ENCODE data around the gene RNF19B. TPM values are rescaled to one million over a fixed set of nuclear protein-coding genes. Genes with fewer than 3 reads are reported as not detected.
A peak's percentile ranks its signal among the peaks of the same experiment; 100 is the strongest.

RNF19B gene
- total RNA-seq, 1 experiment from 2014 or later = 15.0 TPM

- Mint-ChIP-seq H3K4me1 (peaks cover 23 to 34% of the 10 kb centered on the region in 2 experiments), H3K27ac (no peak overlapping the region), H3K9me3 (peaks cover 5 to 9% of the 10 kb centered on the region in 2 experiments; a peak in 4 of 5 replicates), H3K27me3 (ENCODE audit: low read depth) (peaks cover 79% of the 10 kb centered on the region), H3K4me3 (peak overlapping the region in 1 of 2 experiments; percentile 30; a peak in 1 of 5 replicates), H3K36me3 (ENCODE audit: insufficient read depth in 1 of 3, low read depth in 3 of 3) (no peaks in the 10 kb centered on the region)
- Histone ChIP-seq H3K23ac (ENCODE audit: insufficient read length, low read depth, low read length) (no peak overlapping the region), H3K4me2 (ENCODE audit: insufficient read depth, insufficient read length, low read length) (no peak overlapping the region), H4K91ac (ENCODE audit: insufficient read length, low read depth, low read length) (no peak overlapping the region), H3K18ac (ENCODE audit: insufficient read length, low read depth, low read length) (no peak overlapping the region), H3K27me3 (ENCODE audit: insufficient read depth, low read length) (peaks cover 20% of the 10 kb centered on the region; the same call in 1 of the 2 replicates), H2BK120ac (ENCODE audit: low read depth, low read length, poor library complexity, severe bottlenecking) (no peak overlapping the region), H4K5ac (ENCODE audit: insufficient read length, low read depth, low read length) (no peak overlapping the region), H3K4ac (ENCODE audit: low read depth, low read length) (no peak overlapping the region), H3K9me3 (ENCODE audit: control insufficient read depth, low read depth, low read length) (no peaks in the 10 kb centered on the region), H3K4me1 (ENCODE audit: insufficient read depth, low read length) (no peaks in the 10 kb centered on the region), H3K79me2 (ENCODE audit: insufficient read depth, low read length) (no peaks in the 10 kb centered on the region), H2BK15ac (ENCODE audit: low read depth, low read length) (no peak overlapping the region), H3K79me1 (ENCODE audit: insufficient read depth, low read depth, low read length, poor library complexity, severe bottlenecking) (no peaks in the 10 kb centered on the region), H2BK5ac (ENCODE audit: insufficient read length, low read length) (no peak overlapping the region), H3K9ac (ENCODE audit: extremely low read depth, insufficient read length, low read length) (no peak overlapping the region), H2BK20ac (ENCODE audit: low read depth, low read length, poor library complexity, severe bottlenecking) (no peak overlapping the region), H3K23me2 (ENCODE audit: insufficient read length, low read depth, low read length, poor library complexity, severe bottlenecking) (peaks cover 12% of the 10 kb centered on the region), H2BK12ac (ENCODE audit: insufficient read length, low read depth, low read length) (no peak overlapping the region), H3T11ph (ENCODE audit: low read length) (no peak overlapping the region), H3K56ac (ENCODE audit: insufficient read length, low read depth, low read length) (no peak overlapping the region), H3K27ac (ENCODE audit: insufficient read length, low read depth, low read length) (no peak overlapping the region), H4K8ac (replicated peaks; ENCODE audit: insufficient read length, low read depth, low read length) (no peak overlapping the region), H4K20me1 (ENCODE audit: control insufficient read depth, insufficient read depth, insufficient read length) (no peaks in the 10 kb centered on the region), H2AK5ac (ENCODE audit: insufficient read length, low read length) (no peak overlapping the region), H2AFZ (ENCODE audit: low read length) (no peak overlapping the region), H3K14ac (ENCODE audit: insufficient read depth, low read length) (no peak overlapping the region)
- TF ChIP-seq, protein P1, sequence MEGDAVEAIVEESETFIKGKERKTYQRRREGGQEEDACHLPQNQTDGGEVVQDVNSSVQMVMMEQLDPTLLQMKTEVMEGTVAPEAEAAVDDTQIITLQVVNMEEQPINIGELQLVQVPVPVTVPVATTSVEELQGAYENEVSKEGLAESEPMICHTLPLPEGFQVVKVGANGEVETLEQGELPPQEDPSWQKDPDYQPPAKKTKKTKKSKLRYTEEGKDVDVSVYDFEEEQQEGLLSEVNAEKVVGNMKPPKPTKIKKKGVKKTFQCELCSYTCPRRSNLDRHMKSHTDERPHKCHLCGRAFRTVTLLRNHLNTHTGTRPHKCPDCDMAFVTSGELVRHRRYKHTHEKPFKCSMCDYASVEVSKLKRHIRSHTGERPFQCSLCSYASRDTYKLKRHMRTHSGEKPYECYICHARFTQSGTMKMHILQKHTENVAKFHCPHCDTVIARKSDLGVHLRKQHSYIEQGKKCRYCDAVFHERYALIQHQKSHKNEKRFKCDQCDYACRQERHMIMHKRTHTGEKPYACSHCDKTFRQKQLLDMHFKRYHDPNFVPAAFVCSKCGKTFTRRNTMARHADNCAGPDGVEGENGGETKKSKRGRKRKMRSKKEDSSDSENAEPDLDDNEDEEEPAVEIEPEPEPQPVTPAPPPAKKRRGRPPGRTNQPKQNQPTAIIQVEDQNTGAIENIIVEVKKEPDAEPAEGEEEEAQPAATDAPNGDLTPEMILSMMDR (conservative IDR thresholded peaks at IDR 0.05) = no peak
- no CpG with 5 or more reads among the region's 2 CpGs for WGBS (ENCODE audit: extremely low coverage, insufficient read length, low lambda C conversion rate)
- no peak for DNase-seq
Measured at GRCh38 chr1:32927441-32927840, 37.2 kb downstream of the RNF19B start.

All from H9 (cell line).